Measurements from ENCODE around the gene LAMA3. TPM values are rescaled to one million over a fixed set of nuclear protein-coding genes. Genes with fewer than 3 reads are reported as not detected.

LAMA3 gene
- total RNA-seq, 1 donor from 2014 or later: 106 TPM

- Histone ChIP-seq H3K27ac (no peak overlapping the region), H3K36me3 (peaks cover 0 to 13% of the 10 kb centered on the region in 2 donors), H3K9me3 (no peaks in the 10 kb centered on the region), H3K4me3 (no peak overlapping the region), H3K27me3 (no peaks in the 10 kb centered on the region), H3K4me1 (no peaks in the 10 kb centered on the region)
- intact Hi-C loops (cut with DNase I): no loop called here
- TF ChIP-seq CTCF (IDR thresholded peaks at IDR 0.05) (no peak), POLR2A (IDR thresholded peaks at IDR 0.05) (no peak), POLR2AphosphoS5 (IDR thresholded peaks at IDR 0.05; ENCODE audit: insufficient read depth in 1 of 2, low read depth in 1 of 2) (no peak)
- no peak for DNase-seq (ENCODE audit: extremely low spot score in 2 of 2)
Measured at GRCh38 chr18:23761941-23762340, 72.7 kb downstream of the LAMA3 start.

- intact Hi-C loops (cut with DNase I): no loop called here
- no peak for DNase-seq (ENCODE audit: extremely low spot score in 2 of 2)
- Histone ChIP-seq H3K27me3 (no peaks in the 10 kb centered on the region), H3K9me3 (peaks cover 1% of the 10 kb centered on the region), H3K4me3 (no peak overlapping the region), H3K4me1 (no peaks in the 10 kb centered on the region), H3K36me3 (peaks cover 0 to 13% of the 10 kb centered on the region in 2 donors), H3K27ac (no peak overlapping the region)
- TF ChIP-seq CTCF (IDR thresholded peaks at IDR 0.05) (no peak), POLR2A (IDR thresholded peaks at IDR 0.05) (no peak), POLR2AphosphoS5 (IDR thresholded peaks at IDR 0.05; ENCODE audit: insufficient read depth in 1 of 2, low read depth in 1 of 2) (no peak)
Measured at GRCh38 chr18:23763343-23763742, 74.1 kb downstream of the LAMA3 start.

GRCh38 chr18:23765931-23766330 is 76.7 kb downstream of the LAMA3 start:
- Histone ChIP-seq H3K36me3 (peaks cover 0 to 13% of the 10 kb centered on the region in 2 donors), H3K4me3 (no peak overlapping the region), H3K27ac (no peak overlapping the region), H3K4me1 (no peaks in the 10 kb centered on the region), H3K27me3 (no peaks in the 10 kb centered on the region), H3K9me3 (peaks cover 3% of the 10 kb centered on the region)
- DNase-seq (ENCODE audit: extremely low spot score in 2 of 2): no peak
- intact Hi-C loops (cut with DNase I): no loop called here
- TF ChIP-seq POLR2AphosphoS5 (IDR thresholded peaks at IDR 0.05; ENCODE audit: insufficient read depth in 1 of 2, low read depth in 1 of 2) (no peak), POLR2A (IDR thresholded peaks at IDR 0.05) (no peak), CTCF (IDR thresholded peaks at IDR 0.05) (no peak)

GRCh38 chr18:23772327-23773024 is 83.2 kb downstream of the LAMA3 start:
- Histone ChIP-seq H3K4me3 (no peak overlapping the region), H3K36me3 (peaks cover 0 to 4% of the 10 kb centered on the region in 2 donors), H3K4me1 (no peaks in the 10 kb centered on the region), H3K9me3 (peaks cover 3% of the 10 kb centered on the region), H3K27me3 (no peaks in the 10 kb centered on the region), H3K27ac (no peak overlapping the region)
- DNase-seq (ENCODE audit: extremely low spot score in 2 of 2): no peak
- intact Hi-C loops (cut with DNase I): no loop called here
- TF ChIP-seq POLR2AphosphoS5 (IDR thresholded peaks at IDR 0.05; ENCODE audit: insufficient read depth in 1 of 2, low read depth in 1 of 2): no peak
- no peak for TF ChIP-seq POLR2A (IDR thresholded peaks at IDR 0.05)
- TF ChIP-seq CTCF (IDR thresholded peaks at IDR 0.05): no peak

- intact Hi-C loops (cut with DNase I): no loop called here
Measured at GRCh38 chr18:23776306-23776705, 87.1 kb downstream of the LAMA3 start.

More at GRCh38 chr18:23776306-23776705, 87.1 kb downstream of the LAMA3 start:
- Histone ChIP-seq H3K9me3 (no peaks in the 10 kb centered on the region), H3K27me3 (no peaks in the 10 kb centered on the region), H3K4me3 (no peak overlapping the region), H3K27ac (no peak overlapping the region), H3K36me3 (peaks cover 0 to 4% of the 10 kb centered on the region in 2 donors), H3K4me1 (peaks cover 4% of the 10 kb centered on the region)
- DNase-seq (ENCODE audit: extremely low spot score in 2 of 2): no peak
- TF ChIP-seq CTCF (IDR thresholded peaks at IDR 0.05) (no peak), POLR2A (IDR thresholded peaks at IDR 0.05) (no peak), POLR2AphosphoS5 (IDR thresholded peaks at IDR 0.05; ENCODE audit: insufficient read depth in 1 of 2, low read depth in 1 of 2) (no peak)
